WTC11 (cell line): Measurements from ENCODE around the gene KRTAP21-2. TPM values are rescaled to one million over a fixed set of nuclear protein-coding genes. Genes with fewer than 3 reads are reported as not detected.

Experiments
- ATAC-seq: fragments of 200-7000 bp; cut with Tn5 transposase; 2 replicates; pipeline ENCODE4 v1.10.0; 2021; ENCODE audit warnings: mild to moderate bottlenecking, moderate library complexity
- CTCF ChIA-PET: fragments of 300-600 bp; sonication (Branson Sonifier 250); formaldehyde crosslinking; loops from one replicate; lab custom pipeline; 2021; ENCODE audit warnings: antibody characterized with exemption; lab: Charles Lee
- POLR2A ChIA-PET: fragments of 350-600 bp; sonication (Branson Sonifier 250); formaldehyde crosslinking; loops from one replicate; lab custom pipeline; 2021; ENCODE audit warnings: antibody characterized with exemption; lab: Charles Lee
- DNase-seq: peaks from one replicate; pipeline ENCODE4 v3.0.0; 2021; ENCODE audit warnings: low spot score
- H3K27ac Mint-ChIP-seq: 2 replicates; pipeline ENCODE4 v1.8.0; 2021; ENCODE audit warnings: mixed read lengths
- H3K27me3 Mint-ChIP-seq: 2 replicates; pipeline ENCODE4 v1.8.0; 2021; ENCODE audit warnings: low read depth, mild to moderate bottlenecking, moderate library complexity, mixed read lengths
- H3K36me3 Mint-ChIP-seq: 2 replicates; pipeline ENCODE4 v1.8.0; 2021; ENCODE audit warnings: mixed read lengths
- H3K4me1 Mint-ChIP-seq: 2 replicates; pipeline ENCODE4 v1.8.0; 2022; ENCODE audit warnings: mixed read lengths
- H3K4me3 Mint-ChIP-seq: 2 replicates; pipeline ENCODE4 v1.8.0; 2021; ENCODE audit warnings: mild to moderate bottlenecking, moderate library complexity, mixed read lengths
- H3K9me3 Mint-ChIP-seq: 2 replicates; pipeline ENCODE4 v1.8.0; 2021; ENCODE audit warnings: mixed read lengths
- ATF1 ChIP-seq: sonication (generic); formaldehyde crosslinking; IDR thresholded peaks from 2 replicates; pipeline ENCODE4 v1.8.1; 2023; ENCODE audit warnings: mild to moderate bottlenecking, moderate library complexity, missing genetic modification reagents
- ATF6 ChIP-seq: sonication (generic); formaldehyde crosslinking; IDR thresholded peaks from 2 replicates; pipeline ENCODE4 v1.8.1; 2023; ENCODE audit warnings: mild to moderate bottlenecking, missing genetic modification reagents
- E2F5 ChIP-seq: sonication (generic); formaldehyde crosslinking; IDR thresholded peaks from 2 replicates; pipeline ENCODE4 v1.8.1; 2022; ENCODE audit warnings: mild to moderate bottlenecking, moderate library complexity, missing genetic modification reagents
- ELF4 ChIP-seq: sonication (generic); formaldehyde crosslinking; IDR thresholded peaks from 2 replicates; pipeline ENCODE4 v1.8.1; 2022; ENCODE audit warnings: low read depth, mild to moderate bottlenecking, moderate library complexity, missing genetic modification reagents
- FOXJ3 ChIP-seq: sonication (generic); formaldehyde crosslinking; IDR thresholded peaks from 2 replicates; pipeline ENCODE4 v1.9.0; 2021; ENCODE audit warnings: missing genetic modification reagents, mild to moderate bottlenecking, borderline replicate concordance
- FOXK1 ChIP-seq: sonication (generic); formaldehyde crosslinking; IDR thresholded peaks from 2 replicates; pipeline ENCODE4 v1.8.0; 2022; ENCODE audit warnings: mild to moderate bottlenecking, moderate library complexity, missing genetic modification reagents
- GRHL2 ChIP-seq: fragments of 250-450 bp; sonication (Bioruptor Pico); IDR thresholded peaks from 2 replicates; pipeline ENCODE4 v1.8.0; 2022; ENCODE audit warnings: mild to moderate bottlenecking, moderate library complexity; ENCODE audit not compliant: insufficient replicate concordance, severe bottlenecking
- NFE2L1 ChIP-seq: sonication (generic); formaldehyde crosslinking; IDR thresholded peaks from 2 replicates; pipeline ENCODE4 v1.8.1; 2023; ENCODE audit warnings: missing genetic modification reagents
- NFYB ChIP-seq: sonication (generic); formaldehyde crosslinking; conservative IDR thresholded peaks from 2 replicates; pipeline ENCODE4 v1.8.0; 2022; ENCODE audit warnings: low read depth, missing genetic modification reagents
- OVOL2 ChIP-seq: fragments of 250-450 bp; sonication (Bioruptor Pico); IDR thresholded peaks from 2 replicates; pipeline ENCODE4 v1.9.0; 2021; ENCODE audit warnings: mild to moderate bottlenecking, borderline replicate concordance
- PRDM15 ChIP-seq: sonication (generic); formaldehyde crosslinking; IDR thresholded peaks from 2 replicates; pipeline ENCODE4 v1.8.0; 2022; ENCODE audit warnings: missing genetic modification reagents
- PRRX2 ChIP-seq: fragments of 250-450 bp; sonication (Bioruptor Pico); IDR thresholded peaks from 2 replicates; pipeline ENCODE4 v1.8.0; 2021; ENCODE audit warnings: mild to moderate bottlenecking
- ZNF121 ChIP-seq: sonication (generic); formaldehyde crosslinking; IDR thresholded peaks from 2 replicates; pipeline ENCODE4 v1.8.0; 2023; ENCODE audit warnings: missing genetic modification reagents
- ZNF416 ChIP-seq: fragments of 250-450 bp; sonication (Bioruptor Pico); IDR thresholded peaks from 2 replicates; pipeline ENCODE4 v1.9.0; 2021; ENCODE audit warnings: mild to moderate bottlenecking, inconsistent platforms
- ZNF532 ChIP-seq: fragments of 250-450 bp; sonication (Bioruptor Pico); IDR thresholded peaks from 2 replicates; pipeline ENCODE4 v1.9.0; 2021; ENCODE audit warnings: mild to moderate bottlenecking, borderline replicate concordance
- total RNA-seq: library from RNA; stranded (reverse); gene quantifications from 3 replicates; pipeline ENCODE4 v1.2.3, GENCODE V29; 2021

Gene KRTAP21-2
- total RNA-seq, 1 experiment from 2014 or later, result not detected

GRCh38 chr21:30714456-30714855, 32.6 kb downstream of the KRTAP21-2 start:
- peak; percentile 53 for ATAC-seq
- H3K27ac Mint-ChIP-seq, result no peak overlapping the region
- no peak for DNase-seq
- H3K4me3 Mint-ChIP-seq, result no peak overlapping the region
- ChIA-PET POLR2A (no interaction called here), CTCF (interaction anchor here (1.6 kb wide), 1 partner anchor 30 kb away, joined by 4 read pairs; no protein-coding TSS in a partner anchor)
- H3K27me3 Mint-ChIP-seq, result no peaks in the 10 kb centered on the region
- no peaks in the 10 kb centered on the region for H3K4me1 Mint-ChIP-seq
- TF ChIP-seq ZNF416 (CRISPR knock-in tag) (no peak), OVOL2 (CRISPR knock-in tag) (no peak), E2F5 (CRISPR knock-in tag) (no peak), ZNF121 (CRISPR knock-in tag) (no peak), ELF4 (CRISPR knock-in tag) (no peak), NFYB (CRISPR knock-in tag) (no peak), ZNF532 (CRISPR knock-in tag) (no peak)
- peaks cover 5% of the 10 kb centered on the region for H3K9me3 Mint-ChIP-seq
- H3K36me3 Mint-ChIP-seq, result no peaks in the 10 kb centered on the region

GRCh38 chr21:30713766-30714165, 33.3 kb downstream of the KRTAP21-2 start:
- H3K9me3 Mint-ChIP-seq, result peaks cover 5% of the 10 kb centered on the region
- POLR2A ChIA-PET, result no interaction called here
- CTCF ChIA-PET, result interaction anchor here (1.6 kb wide), 1 partner anchor 30 kb away, joined by 4 read pairs; no protein-coding TSS in a partner anchor
- no peak for DNase-seq
- no peaks in the 10 kb centered on the region for H3K4me1 Mint-ChIP-seq
- ATAC-seq, result no peak
- no peak for TF ChIP-seq ATF1
- no peak for TF ChIP-seq GRHL2 (CRISPR knock-in tag)
- no peak for TF ChIP-seq ATF6 (CRISPR knock-in tag)
- no peak for TF ChIP-seq NFE2L1 (CRISPR knock-in tag)
- no peak for TF ChIP-seq FOXK1 (CRISPR knock-in tag)
- no peak for TF ChIP-seq PRDM15
- no peak for TF ChIP-seq PRRX2 (CRISPR knock-in tag)
- no peak for TF ChIP-seq FOXJ3
- no peak overlapping the region for H3K4me3 Mint-ChIP-seq
- no peaks in the 10 kb centered on the region for H3K27me3 Mint-ChIP-seq
- H3K27ac Mint-ChIP-seq, result no peak overlapping the region
- no peaks in the 10 kb centered on the region for H3K36me3 Mint-ChIP-seq
